NCI-H146 treated with DMSO at 0.1 percent for 48 hours (cell line): Measurements from ENCODE around the gene APBB1.

Source experiments
- DNase-seq: peaks from one replicate; lab custom pipeline; 2025; ENCODE audit not compliant: unreplicated experiment; lab: John Stamatoyannopoulos, UW

The APBB1 gene

DNA sequence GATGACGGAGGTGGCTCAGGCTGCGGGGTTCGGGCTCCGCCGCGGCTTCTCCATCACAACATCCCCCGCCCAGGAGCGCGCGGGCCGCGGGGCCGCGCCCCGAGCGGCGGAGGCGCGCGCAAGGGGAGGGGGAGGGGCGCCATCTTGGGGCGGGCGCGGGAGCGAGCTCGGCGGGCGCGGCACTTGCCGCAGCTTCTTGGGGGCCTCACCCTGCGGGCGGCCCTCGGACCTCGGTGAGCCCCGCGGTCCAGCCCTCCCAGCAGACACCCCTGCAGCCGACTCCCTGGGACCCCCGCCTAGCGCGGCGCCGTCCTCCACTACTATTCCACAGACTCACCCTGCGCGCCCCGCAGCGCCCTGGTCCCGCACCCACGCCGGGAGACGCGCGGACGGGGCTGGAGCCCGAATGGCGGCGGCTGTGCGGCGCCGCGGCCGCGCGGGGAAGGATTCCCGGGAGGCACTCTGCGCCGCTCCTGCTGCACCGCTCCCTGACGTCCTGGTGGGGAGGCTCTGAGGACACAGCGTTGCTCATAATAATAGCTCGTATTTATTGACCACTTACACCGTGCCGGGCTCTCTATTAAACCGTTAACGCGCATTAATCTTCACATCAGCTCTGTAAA lies at the start of gene APBB1:
APBB1 (minus strand) TSS at position 86 of the 623 bp plus-strand sequence. CDS start 7,747 bp downstream, outside the sequence.
- DNase-seq: peak; percentile 14

GRCh38 chr11:6459099-6459450 lies 40.2 kb upstream of the APBB1 start:
- no peak for DNase-seq

DNA sequence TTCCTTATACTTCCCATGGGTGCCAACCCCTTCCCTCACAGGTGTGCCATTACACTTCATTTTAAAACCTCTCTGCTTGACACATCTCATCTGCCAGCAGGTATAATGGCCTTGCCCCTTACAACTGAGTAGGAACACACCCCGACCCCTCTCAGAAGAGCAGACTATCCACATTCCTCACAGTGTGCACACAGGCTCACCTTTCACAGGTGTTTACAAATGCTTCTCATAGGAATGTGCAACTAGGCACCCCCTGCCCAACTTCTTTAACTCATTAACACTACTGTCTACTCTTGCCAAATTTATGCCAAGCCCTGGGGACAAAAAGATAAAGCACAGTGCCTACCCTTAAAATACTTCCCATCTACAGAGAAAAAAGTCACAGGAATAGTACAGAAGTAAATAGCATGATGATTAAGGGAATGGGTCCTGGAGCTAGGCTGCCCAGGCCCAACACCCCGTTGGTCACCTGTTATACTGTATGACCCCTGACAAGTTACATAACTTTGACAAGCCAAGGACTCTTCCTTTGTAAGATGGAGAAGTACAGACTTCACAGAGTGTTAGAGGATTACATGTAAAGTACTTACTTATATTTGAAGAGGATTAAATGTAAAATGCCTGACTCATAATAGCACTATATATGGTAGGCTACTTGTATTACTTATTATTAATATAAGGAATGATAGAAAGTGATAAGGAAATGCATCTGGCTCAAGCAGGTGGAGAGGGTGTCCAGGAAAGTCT lies 39.6 kb upstream of the APBB1 start:
- no peak for DNase-seq

GRCh38 chr11:6457581-6458320 lies 38.9 kb upstream of the APBB1 start:
- DNase-seq: no peak

GRCh38 chr11:6456361-6457073 lies 37.6 kb upstream of the APBB1 start:
- DNase-seq: no peak

GRCh38 chr11:6455070-6455469 lies 36.2 kb upstream of the APBB1 start:
- DNase-seq: no peak

GRCh38 chr11:6453152-6453551 lies 34.3 kb upstream of the APBB1 start:
- no peak for DNase-seq

- DNase-seq: no peak
These were observed 33.3 kb upstream of the APBB1 start for GRCh38 chr11:6452219-6452618.

DNA sequence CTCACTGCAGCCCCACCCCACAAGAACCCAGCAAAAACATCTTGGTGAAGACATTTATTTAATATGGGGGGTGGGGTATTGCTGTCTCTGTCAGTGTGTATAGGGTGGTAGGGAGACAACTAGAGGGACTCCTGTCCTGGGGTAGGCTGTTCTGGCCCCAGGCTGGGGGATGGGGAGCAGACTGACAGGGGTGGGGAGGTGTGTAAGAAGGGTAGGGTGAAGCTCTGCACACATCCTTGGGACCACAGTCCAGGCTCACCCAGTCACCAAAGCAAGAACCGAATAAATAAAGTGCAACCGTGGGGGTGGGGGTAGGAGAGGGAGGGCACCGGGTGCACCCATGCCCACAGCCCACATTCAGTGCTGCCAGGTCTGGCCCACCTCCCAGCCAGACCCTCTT lies 29.7 kb upstream of the APBB1 start:
- no peak for DNase-seq

- DNase-seq: peak; percentile 25
These were observed 24.5 kb upstream of the APBB1 start for GRCh38 chr11:6443269-6444003.

DNA sequence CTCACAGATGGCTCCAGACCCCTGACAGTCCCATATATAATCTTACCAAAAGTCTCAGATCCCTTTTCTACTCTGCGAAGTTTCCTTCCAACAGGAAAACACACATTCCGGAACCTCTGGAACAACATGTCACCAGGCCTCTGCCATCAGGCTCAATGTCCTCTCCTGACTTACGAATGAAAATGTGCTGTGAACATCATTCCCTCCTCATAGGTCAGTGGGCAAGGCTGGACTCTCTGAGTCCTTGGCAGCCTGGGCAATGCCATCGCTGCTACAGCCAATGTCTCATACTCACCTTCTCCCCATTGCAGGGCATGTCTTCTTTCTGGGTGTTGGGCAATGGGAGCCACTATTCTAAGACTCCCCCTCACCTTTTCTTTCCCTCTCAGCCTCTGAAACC lies 23.5 kb upstream of the APBB1 start:
- DNase-seq: no peak

GRCh38 chr11:6440906-6441358 lies 22.0 kb upstream of the APBB1 start, which contains the start of gene HPX:
Gene HPX (minus strand): TSS chr11:6440987. CDS start chr11:6440963, 24 bp downstream.
- DNase-seq: no peak

GRCh38 chr11:6438979-6439571 lies 20.2 kb upstream of the APBB1 start:
- peak; percentile 47 for DNase-seq

DNA sequence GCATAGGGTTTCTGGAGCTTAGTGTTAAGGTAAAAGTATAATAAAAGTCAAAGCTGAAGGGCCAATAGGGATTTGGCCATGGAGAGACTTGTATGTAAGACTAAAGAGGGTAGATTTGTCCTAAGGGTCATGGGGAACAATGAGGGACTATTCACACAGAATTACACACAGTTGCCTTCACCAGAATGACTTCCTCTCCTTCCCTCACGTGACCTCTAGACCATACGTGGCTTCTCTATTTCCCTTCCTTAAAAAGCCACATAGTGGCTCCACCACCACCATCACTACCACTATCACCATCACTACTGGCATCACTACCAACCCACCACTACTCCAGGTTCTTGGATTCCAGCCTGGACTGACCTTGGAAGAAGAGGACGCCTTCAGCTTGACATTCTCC lies 19.1 kb upstream of the APBB1 start:
- DNase-seq: no peak

DNA sequence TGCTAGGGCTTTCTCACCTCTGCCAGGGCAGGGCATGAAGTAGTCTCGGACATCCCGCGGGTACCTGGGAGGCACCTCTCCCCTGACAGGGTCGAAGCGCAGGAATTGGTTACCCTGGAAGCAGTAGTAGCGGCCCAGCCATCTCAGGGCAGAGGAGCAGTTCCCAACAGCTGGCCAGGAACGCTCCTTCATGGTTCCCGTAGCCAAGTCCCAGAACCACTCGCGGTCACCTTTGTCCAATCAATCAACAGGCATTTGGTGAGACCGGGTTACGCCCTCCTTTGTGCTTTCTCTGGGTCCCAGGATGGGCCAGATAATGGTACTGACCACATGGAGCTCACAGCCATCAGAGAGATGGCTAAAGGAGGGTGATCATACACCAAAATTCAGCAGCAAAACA lies 18.5 kb upstream of the APBB1 start:
- no peak for DNase-seq

- peak; percentile 39 for DNase-seq
These were observed 15.2 kb upstream of the APBB1 start for GRCh38 chr11:6433998-6434660.

- DNase-seq: no peak
These were observed 13.0 kb upstream of the APBB1 start for GRCh38 chr11:6431861-6432260.

DNA sequence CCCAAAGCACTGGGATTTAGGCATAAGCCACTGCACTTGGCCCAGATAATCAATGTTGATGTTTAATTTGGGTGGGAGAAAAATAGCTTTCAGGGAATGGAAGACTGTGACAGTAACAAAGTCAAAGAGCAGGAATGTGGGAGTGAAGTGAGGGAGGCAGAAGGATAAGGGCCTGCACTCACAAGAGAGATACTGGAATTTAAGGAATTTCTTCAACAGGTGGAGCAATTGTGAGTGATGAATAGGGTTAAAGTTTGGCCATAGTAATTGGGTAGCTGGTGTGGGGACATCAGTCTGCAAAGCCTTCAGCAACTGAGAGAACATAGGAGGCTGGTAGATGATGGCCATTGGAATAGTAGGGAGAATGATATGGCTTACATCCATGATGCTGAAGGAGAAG lies 8.6 kb upstream of the APBB1 start:
- DNase-seq: no peak

- DNase-seq: no peak
These were observed 1.8 kb upstream of the APBB1 start for GRCh38 chr11:6420677-6421076.

DNA sequence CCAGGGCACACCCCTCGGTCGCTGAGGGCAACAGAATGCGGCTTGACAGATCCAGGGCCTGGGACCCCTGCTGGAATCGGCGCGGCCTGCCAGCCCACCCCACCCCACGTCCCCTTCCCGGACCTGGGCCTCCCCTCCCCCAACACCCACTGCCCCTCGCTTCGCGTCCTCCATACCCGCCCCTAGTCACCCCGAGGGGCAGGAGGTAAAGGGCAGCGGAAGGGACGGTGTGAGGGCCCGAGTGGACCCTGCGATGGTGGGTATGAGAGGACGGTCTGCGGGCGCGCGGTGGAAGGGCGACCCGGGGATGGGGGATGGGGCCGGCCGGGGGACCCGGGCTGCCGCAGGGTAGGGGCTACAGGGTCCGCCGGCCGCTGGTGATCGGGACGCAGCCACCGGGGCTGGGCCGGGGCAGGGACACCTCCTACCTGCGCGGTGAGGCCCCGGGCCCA lies 311 bp downstream of the APBB1 start:
- DNase-seq: no peak
